ENCODE results near the gene PRSS8. TPM values are rescaled to one million over a fixed set of nuclear protein-coding genes. Genes with fewer than 3 reads are reported as not detected.
"Not testable (repeated sequence)": the region's sequence is repeated elsewhere in the genome, so short reads cannot be mapped to it uniquely, and the experiment has no call there.

Gene PRSS8
- total RNA-seq, 1 donor from 2014 or later: 79.1 TPM

- Mint-ChIP-seq H3K4me1 (peaks cover 4% of the 10 kb centered on the region), H3K27me3 (ENCODE audit: low read depth) (peaks cover 40% of the 10 kb centered on the region), H3K36me3 (no peaks in the 10 kb centered on the region), H3K9me3 (no peaks in the 10 kb centered on the region), H3K4me3 (no peak overlapping the region), H3K27ac (no peak overlapping the region)
- TF ChIP-seq, protein P1, sequence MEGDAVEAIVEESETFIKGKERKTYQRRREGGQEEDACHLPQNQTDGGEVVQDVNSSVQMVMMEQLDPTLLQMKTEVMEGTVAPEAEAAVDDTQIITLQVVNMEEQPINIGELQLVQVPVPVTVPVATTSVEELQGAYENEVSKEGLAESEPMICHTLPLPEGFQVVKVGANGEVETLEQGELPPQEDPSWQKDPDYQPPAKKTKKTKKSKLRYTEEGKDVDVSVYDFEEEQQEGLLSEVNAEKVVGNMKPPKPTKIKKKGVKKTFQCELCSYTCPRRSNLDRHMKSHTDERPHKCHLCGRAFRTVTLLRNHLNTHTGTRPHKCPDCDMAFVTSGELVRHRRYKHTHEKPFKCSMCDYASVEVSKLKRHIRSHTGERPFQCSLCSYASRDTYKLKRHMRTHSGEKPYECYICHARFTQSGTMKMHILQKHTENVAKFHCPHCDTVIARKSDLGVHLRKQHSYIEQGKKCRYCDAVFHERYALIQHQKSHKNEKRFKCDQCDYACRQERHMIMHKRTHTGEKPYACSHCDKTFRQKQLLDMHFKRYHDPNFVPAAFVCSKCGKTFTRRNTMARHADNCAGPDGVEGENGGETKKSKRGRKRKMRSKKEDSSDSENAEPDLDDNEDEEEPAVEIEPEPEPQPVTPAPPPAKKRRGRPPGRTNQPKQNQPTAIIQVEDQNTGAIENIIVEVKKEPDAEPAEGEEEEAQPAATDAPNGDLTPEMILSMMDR (IDR thresholded peaks at IDR 0.05; ENCODE audit: unreplicated experiment): no peak
- DNase-seq (ENCODE audit: low spot score in 2 of 2, unreplicated experiment in 2 of 2): no peak
Observed at GRCh38 chr16:31147574-31147973, 12.0 kb upstream of the PRSS8 start.

- H3K4me1 Mint-ChIP-seq: peaks cover 18% of the 10 kb centered on the region
- H3K9me3 Mint-ChIP-seq: no peaks in the 10 kb centered on the region
- no peaks in the 10 kb centered on the region for H3K36me3 Mint-ChIP-seq
- TF ChIP-seq, protein P1 (IDR thresholded peaks at IDR 0.05; ENCODE audit: unreplicated experiment): no peak
- H3K4me3 Mint-ChIP-seq: no peak overlapping the region
- H3K27me3 Mint-ChIP-seq (ENCODE audit: low read depth): peaks cover 40% of the 10 kb centered on the region
- no peak for DNase-seq (ENCODE audit: low spot score in 2 of 2, unreplicated experiment in 2 of 2)
- H3K27ac Mint-ChIP-seq: no peak overlapping the region
Observed at GRCh38 chr16:31145398-31145990, 10.0 kb upstream of the PRSS8 start.

DNA sequence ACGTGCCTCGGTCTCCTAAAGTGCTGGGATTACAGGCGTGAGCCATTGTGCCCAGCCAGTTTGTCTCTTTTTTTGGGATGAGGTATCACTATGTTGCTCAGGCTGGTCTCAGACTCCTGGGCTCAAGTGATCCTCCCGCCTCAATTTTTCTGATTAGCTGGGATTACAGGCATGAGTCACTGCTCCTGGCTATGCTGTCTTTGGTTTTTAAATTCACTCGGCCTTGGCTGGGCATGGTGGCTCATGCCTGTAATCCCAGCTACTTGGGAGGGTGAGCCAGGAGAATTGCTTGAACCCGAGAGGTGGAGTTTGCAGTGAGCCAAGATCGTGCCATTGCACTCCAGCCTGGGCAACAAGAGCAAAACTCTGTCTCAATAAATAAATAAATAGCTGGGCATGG is 8.9 kb upstream of the PRSS8 start:
- not testable (repeated sequence) for H3K9me3 Mint-ChIP-seq; H3K36me3 Mint-ChIP-seq; H3K4me3 Mint-ChIP-seq; H3K27ac Mint-ChIP-seq; DNase-seq (ENCODE audit: low spot score in 2 of 2, unreplicated experiment in 2 of 2)
- H3K4me1 Mint-ChIP-seq: peaks cover 21% of the 10 kb centered on the region
- peaks cover 35% of the 10 kb centered on the region for H3K27me3 Mint-ChIP-seq (ENCODE audit: low read depth)

DNA sequence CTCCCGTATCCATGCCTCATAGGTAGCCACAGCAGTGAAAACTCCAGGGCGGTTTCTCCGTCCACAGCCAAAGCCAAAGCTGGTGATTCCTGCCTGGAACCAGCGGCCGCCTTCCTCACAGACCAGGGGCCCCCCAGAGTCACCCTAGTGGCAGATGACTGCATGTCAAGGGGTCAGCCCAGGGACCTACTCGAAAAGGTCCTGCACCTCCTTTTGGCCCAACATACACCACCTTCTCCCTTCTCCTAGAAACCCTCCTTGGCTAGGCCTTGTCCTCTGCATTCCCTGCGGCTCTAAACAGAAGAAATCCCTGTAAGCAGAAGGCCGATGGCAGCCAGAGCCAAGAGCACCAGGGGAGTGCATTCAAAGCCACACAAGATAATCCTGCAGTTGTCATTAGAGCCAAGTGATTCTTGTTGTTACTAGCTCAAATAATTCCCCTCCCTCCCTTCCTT is 8.2 kb upstream of the PRSS8 start:
- Mint-ChIP-seq H3K4me3 (peak overlapping the region; percentile 47), H3K27ac (no peak overlapping the region), H3K9me3 (no peaks in the 10 kb centered on the region), H3K36me3 (no peaks in the 10 kb centered on the region), H3K27me3 (ENCODE audit: low read depth) (peaks cover 32% of the 10 kb centered on the region), H3K4me1 (peaks cover 27% of the 10 kb centered on the region)
- no peak for DNase-seq (ENCODE audit: low spot score in 2 of 2, unreplicated experiment in 2 of 2)
- TF ChIP-seq, protein P1 (IDR thresholded peaks at IDR 0.05; ENCODE audit: unreplicated experiment): no peak

DNA sequence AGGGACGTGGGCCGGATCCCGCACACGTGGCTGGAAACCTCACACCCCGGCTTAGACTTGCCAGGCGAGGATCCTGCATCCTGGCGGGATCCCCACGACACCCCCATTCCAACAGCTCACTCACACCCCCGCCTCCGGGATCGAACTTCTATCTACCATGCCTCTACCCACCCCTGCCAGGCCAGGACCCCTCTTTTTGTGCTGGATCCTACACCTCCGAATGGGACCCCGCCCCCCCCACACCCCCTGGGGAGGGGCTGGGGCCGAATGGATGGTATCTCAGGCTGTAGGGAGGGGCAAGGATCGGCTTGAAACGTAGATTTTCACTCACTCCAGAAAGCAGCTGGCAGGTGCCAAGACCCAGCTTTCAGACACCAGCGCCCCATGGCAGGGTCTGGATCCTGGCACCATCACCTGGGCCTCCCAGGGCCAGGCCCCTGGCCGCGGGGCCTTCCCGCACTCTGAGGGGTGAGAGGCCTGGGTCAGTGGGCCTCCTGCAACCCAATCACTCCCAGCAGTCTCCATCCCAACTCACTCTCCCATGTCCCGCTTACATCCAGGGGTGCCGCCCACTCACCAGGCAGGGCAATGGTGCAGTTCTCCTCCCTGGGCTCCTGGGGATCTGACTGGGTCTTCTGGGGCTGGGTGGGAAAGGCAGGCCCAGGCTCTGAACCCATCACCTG is 7.6 kb upstream of the PRSS8 start:
- peaks cover 29% of the 10 kb centered on the region for H3K27me3 Mint-ChIP-seq (ENCODE audit: low read depth)
- H3K4me3 Mint-ChIP-seq: peak overlapping the region; percentile 47
- DNase-seq (ENCODE audit: low spot score in 2 of 2, unreplicated experiment in 2 of 2): no peak
- no peaks in the 10 kb centered on the region for H3K36me3 Mint-ChIP-seq
- H3K27ac Mint-ChIP-seq: no peak overlapping the region
- H3K9me3 Mint-ChIP-seq: no peaks in the 10 kb centered on the region
- H3K4me1 Mint-ChIP-seq: peaks cover 33% of the 10 kb centered on the region
- TF ChIP-seq, protein P1 (IDR thresholded peaks at IDR 0.05; ENCODE audit: unreplicated experiment): no peak

All from mesothelial cell of epicardium (in vitro differentiated cells).